NCI-H2081 treated with DMSO at 0.1 percent for 48 hours (cell line): Measurements from ENCODE around the gene NDUFS5.
"Not testable (repeated sequence)": the region's sequence is repeated elsewhere in the genome, so short reads cannot be mapped to it uniquely, and the experiment has no call there.

ENCODE experiments used
- DNase-seq: peaks from one replicate; lab custom pipeline; 2025; lab: John Stamatoyannopoulos, UW

Gene NDUFS5

GRCh38 chr1:39063775-39064174 lies 37.6 kb downstream of the NDUFS5 start:
- DNase-seq, result no peak

GRCh38 chr1:39065542-39065941 lies 39.4 kb downstream of the NDUFS5 start:
- DNase-seq, result peak; percentile 32

GRCh38 chr1:39068227-39068626 lies 42.1 kb downstream of the NDUFS5 start:
- DNase-seq, result not testable (repeated sequence)

GRCh38 chr1:39071557-39071956 lies 45.4 kb downstream of the NDUFS5 start:
- DNase-seq, result not testable (repeated sequence)

- no peak for DNase-seq
Measured at GRCh38 chr1:39076127-39076798, 50.1 kb downstream of the NDUFS5 start.

- DNase-seq, result no peak
Measured at GRCh38 chr1:39076799-39077148, 50.6 kb downstream of the NDUFS5 start.

- DNase-seq, result no peak
Measured at GRCh38 chr1:39080269-39080826, 54.2 kb downstream of the NDUFS5 start.

GRCh38 chr1:39080831-39081270 lies 54.7 kb downstream of the NDUFS5 start:
- DNase-seq, result no peak

- no peak for DNase-seq
Measured at GRCh38 chr1:39081271-39082009, 55.3 kb downstream of the NDUFS5 start.

- no peak for DNase-seq
Measured at GRCh38 chr1:39082010-39082799, 56.1 kb downstream of the NDUFS5 start.

GRCh38 chr1:39082811-39083576 lies 56.8 kb downstream of the NDUFS5 start:
- DNase-seq, result no peak

GRCh38 chr1:39084191-39084590 lies 58.0 kb downstream of the NDUFS5 start:
- no peak for DNase-seq
